ENCODE measurements around the gene HAUS7. TPM values are rescaled to one million over a fixed set of nuclear protein-coding genes. Genes with fewer than 3 reads are reported as not detected.
A peak's percentile ranks its signal among the peaks of the same experiment; 100 is the strongest.

HAUS7 gene
- polyA plus RNA-seq, 1 donor: 25.0 TPM

DNA sequence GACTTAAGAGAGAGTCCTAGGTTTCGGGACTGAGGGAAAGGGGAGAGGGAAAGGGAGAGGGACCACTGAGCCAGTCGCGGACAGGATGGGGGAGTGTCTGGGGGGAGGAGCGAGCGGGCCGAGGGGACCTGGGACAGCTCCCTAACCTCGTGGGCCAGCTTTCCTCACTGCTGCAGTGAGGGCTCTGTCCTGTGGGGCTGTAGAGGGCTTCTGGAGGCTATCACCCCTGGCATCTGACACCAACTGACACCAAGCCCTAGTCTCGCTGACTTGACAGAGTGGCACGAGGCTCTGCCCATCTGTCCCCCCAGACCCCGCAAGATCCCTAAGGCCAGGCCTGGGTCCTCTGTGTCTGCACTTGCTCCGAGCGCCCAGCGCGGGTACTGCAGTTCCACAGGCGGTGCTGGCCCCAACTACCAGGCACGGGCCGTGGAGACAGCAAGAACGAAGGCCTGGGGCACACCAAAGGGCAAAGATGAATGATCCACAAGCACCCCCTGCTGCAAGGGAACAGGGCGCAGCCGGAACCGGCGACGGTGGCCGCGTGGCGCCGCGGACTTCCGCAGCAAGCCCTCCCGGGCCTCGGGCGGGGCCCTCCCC lies 465 bp downstream of the HAUS7 start:
- H3K27me3 ChIP-seq (ENCODE audit: control insufficient read depth, insufficient read depth, low read length): no peaks in the 10 kb centered on the region
- no peak for DNase-seq
- H3K4me3 ChIP-seq (ENCODE audit: low read length): peak overlapping the region; percentile 59
- no peaks in the 10 kb centered on the region for H3K9me3 ChIP-seq (ENCODE audit: control insufficient read depth, low read depth, low read length)
- H3K36me3 ChIP-seq (ENCODE audit: control insufficient read depth, insufficient read depth, low read length): no peaks in the 10 kb centered on the region
- H3K4me1 ChIP-seq (ENCODE audit: control insufficient read depth, insufficient read depth, low read length): peaks cover 13% of the 10 kb centered on the region
- no CpG with 5 or more reads among the region's 32 CpGs for WGBS (ENCODE audit: insufficient coverage, low lambda C conversion rate)
- peak overlapping the region; percentile 29 for H3K27ac ChIP-seq (ENCODE audit: low read length)

DNA sequence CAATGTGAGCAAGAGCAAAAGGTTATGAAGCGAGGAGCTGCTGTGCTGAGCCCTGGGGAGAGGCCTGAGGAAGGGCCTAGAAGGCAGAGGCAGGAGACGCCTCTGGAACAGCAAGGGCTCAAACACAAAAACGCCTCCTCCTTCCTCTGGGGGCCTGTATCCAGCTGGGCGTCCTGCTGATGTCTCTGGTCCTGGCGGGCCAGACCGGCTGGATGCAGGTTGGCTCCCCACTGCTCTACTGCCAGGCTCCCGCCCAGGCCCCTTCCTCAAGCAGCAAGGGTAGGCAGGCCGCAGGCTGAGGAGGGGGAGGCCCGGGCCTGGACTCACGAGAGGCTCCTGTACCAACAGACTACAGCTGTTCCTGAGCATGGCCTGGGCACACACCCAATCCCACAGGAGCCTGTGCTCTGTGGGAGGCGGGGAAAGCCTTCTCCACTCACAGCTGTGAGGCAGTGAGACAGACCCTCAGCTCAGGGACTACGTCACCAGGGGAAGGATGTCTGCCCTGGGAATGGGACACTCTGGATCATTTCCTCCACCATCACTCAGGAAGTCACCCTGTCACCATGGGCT lies 2.3 kb downstream of the HAUS7 start:
- Histone ChIP-seq H3K27ac (ENCODE audit: low read length) (no peak overlapping the region), H3K4me3 (ENCODE audit: low read length) (no peak overlapping the region), H3K27me3 (ENCODE audit: control insufficient read depth, insufficient read depth, low read length) (no peaks in the 10 kb centered on the region), H3K9me3 (ENCODE audit: control insufficient read depth, low read depth, low read length) (no peaks in the 10 kb centered on the region), H3K4me1 (ENCODE audit: control insufficient read depth, insufficient read depth, low read length) (peaks cover 12% of the 10 kb centered on the region), H3K36me3 (ENCODE audit: control insufficient read depth, insufficient read depth, low read length) (peaks cover 9% of the 10 kb centered on the region)
- peak in 1 of 2 donors; percentile 18 for DNase-seq
- no CpG with 5 or more reads among the region's 12 CpGs for WGBS (ENCODE audit: insufficient coverage, low lambda C conversion rate)

DNA sequence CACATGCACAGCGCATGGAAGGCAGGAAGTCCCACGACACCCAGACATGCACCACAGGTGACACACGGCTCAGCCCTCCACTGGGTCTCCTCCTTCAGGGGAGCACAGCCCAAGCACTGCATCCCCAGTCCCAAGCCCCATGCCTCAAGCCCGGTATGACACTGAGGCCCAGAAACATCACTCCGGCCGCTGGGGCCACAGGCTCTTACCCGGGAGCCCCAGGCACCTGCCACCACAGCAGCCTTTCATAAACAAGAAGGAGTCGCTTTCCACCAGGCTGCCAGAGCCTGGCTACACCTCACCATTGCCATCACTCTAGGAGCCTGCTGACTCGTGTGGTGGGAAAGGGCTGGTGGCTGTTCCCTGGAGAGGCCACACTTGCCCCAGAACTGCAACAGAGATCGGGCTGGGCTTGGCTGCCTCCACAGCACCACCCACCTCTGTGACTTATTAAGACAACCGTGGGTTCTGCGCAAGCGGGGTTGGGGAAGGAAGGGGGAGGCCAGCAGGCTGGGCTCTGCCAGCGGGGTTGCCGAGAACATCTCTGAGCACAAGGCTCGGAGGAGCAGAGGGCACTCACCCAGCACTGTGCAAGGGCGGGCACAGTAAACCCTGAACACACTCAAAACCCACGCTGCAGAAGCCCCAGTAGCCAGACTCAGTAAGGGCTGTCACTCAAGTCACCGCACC lies 4.5 kb downstream of the HAUS7 start:
- no peaks in the 10 kb centered on the region for H3K9me3 ChIP-seq (ENCODE audit: control insufficient read depth, low read depth, low read length)
- no CpG with 5 or more reads among the region's 19 CpGs for WGBS (ENCODE audit: insufficient coverage, low lambda C conversion rate)

DNA sequence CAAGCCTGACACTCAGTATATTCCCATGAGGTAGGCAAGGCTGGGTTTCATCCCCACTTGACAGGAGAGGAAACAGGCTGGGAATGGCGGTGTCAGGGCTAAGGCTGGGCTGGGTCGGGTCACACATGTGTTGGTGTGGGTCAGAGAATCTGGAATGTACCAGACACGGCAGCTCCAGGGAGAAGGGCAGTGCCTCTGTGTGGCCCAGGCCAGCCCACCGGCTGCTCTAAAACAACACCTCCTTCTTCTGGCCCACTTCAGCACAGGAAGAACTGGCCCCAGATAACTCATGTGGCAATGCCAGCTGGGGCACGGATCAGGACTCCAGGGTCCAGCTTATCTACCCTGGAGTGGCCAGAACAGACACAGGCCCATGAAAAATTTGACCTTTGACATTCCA lies 6.3 kb downstream of the HAUS7 start:
- Histone ChIP-seq H3K27me3 (ENCODE audit: control insufficient read depth, insufficient read depth, low read length) (no peaks in the 10 kb centered on the region), H3K9me3 (ENCODE audit: control insufficient read depth, low read depth, low read length) (no peaks in the 10 kb centered on the region), H3K27ac (ENCODE audit: low read length) (no peak overlapping the region), H3K36me3 (ENCODE audit: control insufficient read depth, insufficient read depth, low read length) (peaks cover 18% of the 10 kb centered on the region), H3K4me1 (ENCODE audit: control insufficient read depth, insufficient read depth, low read length) (no peaks in the 10 kb centered on the region), H3K4me3 (ENCODE audit: low read length) (no peak overlapping the region)
- no peak for DNase-seq
- WGBS (ENCODE audit: insufficient coverage, low lambda C conversion rate): no CpG with 5 or more reads among the region's 5 CpGs

More for the DNA sequence above, 4.5 kb downstream of the HAUS7 start:
- no peak for DNase-seq
- H3K4me1 ChIP-seq (ENCODE audit: control insufficient read depth, insufficient read depth, low read length): peaks cover 4% of the 10 kb centered on the region
- no peak overlapping the region for H3K27ac ChIP-seq (ENCODE audit: low read length)
- no peak overlapping the region for H3K4me3 ChIP-seq (ENCODE audit: low read length)
- H3K36me3 ChIP-seq (ENCODE audit: control insufficient read depth, insufficient read depth, low read length): peaks cover 14% of the 10 kb centered on the region
- no peaks in the 10 kb centered on the region for H3K27me3 ChIP-seq (ENCODE audit: control insufficient read depth, insufficient read depth, low read length)

DNA sequence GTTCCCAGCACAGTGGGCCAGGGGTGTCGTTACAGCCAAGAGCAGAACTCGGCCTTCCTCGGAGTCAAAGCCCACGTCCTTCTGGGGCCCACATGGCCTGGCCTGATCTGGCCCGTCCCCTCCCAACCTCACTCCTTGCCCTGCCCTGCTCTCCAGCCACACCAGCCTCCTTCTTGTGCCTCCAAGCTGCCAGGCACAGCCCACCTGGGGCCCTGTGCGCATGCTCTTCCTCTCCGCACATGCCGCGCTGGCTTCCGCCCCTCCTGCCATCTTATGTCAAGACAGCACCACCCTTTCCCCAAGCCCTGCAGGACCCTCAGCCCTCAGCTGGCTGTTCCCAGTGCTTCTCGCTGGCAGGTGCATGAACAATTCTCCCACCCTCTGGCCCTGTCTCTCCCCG lies 6.8 kb downstream of the HAUS7 start:
- Histone ChIP-seq H3K27me3 (ENCODE audit: control insufficient read depth, insufficient read depth, low read length) (no peaks in the 10 kb centered on the region), H3K27ac (ENCODE audit: low read length) (no peak overlapping the region), H3K4me3 (ENCODE audit: low read length) (no peak overlapping the region), H3K4me1 (ENCODE audit: control insufficient read depth, insufficient read depth, low read length) (no peaks in the 10 kb centered on the region), H3K36me3 (ENCODE audit: control insufficient read depth, insufficient read depth, low read length) (peaks cover 18% of the 10 kb centered on the region), H3K9me3 (ENCODE audit: control insufficient read depth, low read depth, low read length) (no peaks in the 10 kb centered on the region)
- DNase-seq: no peak
- WGBS (ENCODE audit: insufficient coverage, low lambda C conversion rate): no CpG with 5 or more reads among the region's 12 CpGs

DNA sequence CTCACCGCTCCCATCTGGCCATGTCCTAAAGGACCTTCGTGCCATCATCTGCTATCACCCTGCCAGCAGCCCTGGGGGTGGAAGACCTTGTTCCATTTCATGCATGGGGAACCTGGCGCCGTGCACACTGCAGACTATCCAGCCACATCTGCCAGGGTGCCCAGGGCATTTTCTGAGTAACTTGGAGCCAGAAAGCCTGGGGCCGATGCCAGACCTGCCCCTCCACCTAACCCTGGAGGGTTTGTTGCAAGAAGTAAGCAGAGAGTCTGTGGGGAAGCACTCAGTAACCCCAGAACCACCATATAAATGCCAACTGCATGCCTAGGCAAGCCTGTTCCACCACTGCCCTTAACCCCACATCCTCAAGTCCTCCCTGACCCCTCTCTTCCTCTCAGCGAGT lies 7.3 kb downstream of the HAUS7 start:
- no CpG with 5 or more reads among the region's 6 CpGs for whole genome bisulfite sequencing (ENCODE audit: insufficient coverage, low lambda C conversion rate)
- no peaks in the 10 kb centered on the region for H3K27me3 ChIP-seq (ENCODE audit: control insufficient read depth, insufficient read depth, low read length)
- H3K36me3 ChIP-seq (ENCODE audit: control insufficient read depth, insufficient read depth, low read length): peaks cover 18% of the 10 kb centered on the region
- no peak overlapping the region for H3K4me3 ChIP-seq (ENCODE audit: low read length)
- H3K4me1 ChIP-seq (ENCODE audit: control insufficient read depth, insufficient read depth, low read length): no peaks in the 10 kb centered on the region
- no peak overlapping the region for H3K27ac ChIP-seq (ENCODE audit: low read length)
- H3K9me3 ChIP-seq (ENCODE audit: control insufficient read depth, low read depth, low read length): no peaks in the 10 kb centered on the region
- DNase-seq: no peak

DNA sequence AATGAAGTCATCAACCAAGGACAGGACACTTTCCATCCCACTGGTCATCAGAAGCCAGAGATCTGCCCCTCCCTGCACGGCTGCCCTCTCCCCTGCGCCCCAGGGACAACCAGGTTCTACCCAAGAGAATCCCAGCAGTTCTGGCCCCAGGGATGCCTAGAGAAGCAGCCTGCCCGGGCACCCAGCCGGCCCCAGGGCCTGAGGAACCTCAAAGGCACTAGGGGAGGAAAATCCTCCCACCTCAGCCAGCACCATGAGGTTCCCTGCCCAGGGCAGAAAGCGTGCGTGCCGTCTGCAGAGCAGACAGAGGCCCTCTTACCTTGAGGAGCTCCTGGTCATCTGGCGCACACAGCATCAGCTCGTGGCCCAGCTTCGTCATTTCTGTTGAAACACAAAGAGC lies 8.1 kb downstream of the HAUS7 start:
- Histone ChIP-seq H3K4me3 (ENCODE audit: low read length) (no peak overlapping the region), H3K4me1 (ENCODE audit: control insufficient read depth, insufficient read depth, low read length) (no peaks in the 10 kb centered on the region), H3K9me3 (ENCODE audit: control insufficient read depth, low read depth, low read length) (no peaks in the 10 kb centered on the region), H3K27me3 (ENCODE audit: control insufficient read depth, insufficient read depth, low read length) (no peaks in the 10 kb centered on the region), H3K36me3 (ENCODE audit: control insufficient read depth, insufficient read depth, low read length) (peaks cover 18% of the 10 kb centered on the region), H3K27ac (ENCODE audit: low read length) (no peak overlapping the region)
- no CpG with 5 or more reads among the region's 10 CpGs for WGBS (ENCODE audit: insufficient coverage, low lambda C conversion rate)
- no peak for DNase-seq

DNA sequence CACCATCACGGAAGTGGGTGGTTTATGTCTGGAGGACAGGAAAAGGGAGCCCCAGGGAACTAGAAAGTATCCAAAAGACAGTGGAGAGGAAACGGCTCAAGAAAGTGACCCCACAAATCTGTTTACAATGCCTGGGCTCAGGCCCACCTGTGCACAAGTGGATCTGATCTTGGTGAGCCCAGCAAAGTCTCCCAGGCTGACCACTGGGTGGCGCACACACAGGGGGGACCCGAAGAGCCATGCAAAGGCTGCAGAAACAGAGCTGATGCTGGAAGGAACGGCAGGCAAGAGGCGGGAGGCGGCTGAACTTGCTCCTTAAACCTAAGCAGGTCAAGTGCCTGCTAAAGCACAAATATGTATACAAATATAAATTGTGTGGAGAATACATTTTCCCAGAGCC lies 9.6 kb downstream of the HAUS7 start:
- Histone ChIP-seq H3K4me3 (ENCODE audit: low read length) (no peak overlapping the region), H3K4me1 (ENCODE audit: control insufficient read depth, insufficient read depth, low read length) (no peaks in the 10 kb centered on the region), H3K36me3 (ENCODE audit: control insufficient read depth, insufficient read depth, low read length) (peaks cover 19% of the 10 kb centered on the region), H3K27me3 (ENCODE audit: control insufficient read depth, insufficient read depth, low read length) (no peaks in the 10 kb centered on the region), H3K9me3 (ENCODE audit: control insufficient read depth, low read depth, low read length) (no peaks in the 10 kb centered on the region), H3K27ac (ENCODE audit: low read length) (no peak overlapping the region)
- no CpG with 5 or more reads among the region's 7 CpGs for WGBS (ENCODE audit: insufficient coverage, low lambda C conversion rate)
- DNase-seq: no peak

DNA sequence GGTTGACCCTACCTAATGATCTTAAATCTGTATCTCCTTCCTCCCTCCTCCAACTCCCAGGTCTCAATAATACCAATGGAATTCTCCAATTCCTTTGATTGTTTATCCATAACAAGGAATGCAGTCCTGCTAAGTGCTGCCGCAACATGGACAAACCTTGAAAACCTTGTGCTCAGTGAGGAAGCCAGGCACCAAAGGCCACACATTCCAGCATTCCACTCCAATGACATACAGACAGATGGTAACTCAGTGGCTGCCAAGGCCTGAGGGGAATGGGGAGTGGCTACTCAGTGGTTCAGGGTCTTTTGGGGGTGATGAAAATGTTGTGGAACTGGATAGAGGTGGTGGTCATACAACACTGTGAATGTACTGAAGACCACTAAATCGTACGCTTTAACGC lies 10.4 kb downstream of the HAUS7 start:
- WGBS (ENCODE audit: insufficient coverage, low lambda C conversion rate): no CpG with 5 or more reads among the region's 4 CpGs
- no peaks in the 10 kb centered on the region for H3K4me1 ChIP-seq (ENCODE audit: control insufficient read depth, insufficient read depth, low read length)
- no peak overlapping the region for H3K4me3 ChIP-seq (ENCODE audit: low read length)
- no peak for DNase-seq
- peaks cover 20% of the 10 kb centered on the region for H3K36me3 ChIP-seq (ENCODE audit: control insufficient read depth, insufficient read depth, low read length)
- H3K9me3 ChIP-seq (ENCODE audit: control insufficient read depth, low read depth, low read length): no peaks in the 10 kb centered on the region
- no peak overlapping the region for H3K27ac ChIP-seq (ENCODE audit: low read length)
- no peaks in the 10 kb centered on the region for H3K27me3 ChIP-seq (ENCODE audit: control insufficient read depth, insufficient read depth, low read length)

DNA sequence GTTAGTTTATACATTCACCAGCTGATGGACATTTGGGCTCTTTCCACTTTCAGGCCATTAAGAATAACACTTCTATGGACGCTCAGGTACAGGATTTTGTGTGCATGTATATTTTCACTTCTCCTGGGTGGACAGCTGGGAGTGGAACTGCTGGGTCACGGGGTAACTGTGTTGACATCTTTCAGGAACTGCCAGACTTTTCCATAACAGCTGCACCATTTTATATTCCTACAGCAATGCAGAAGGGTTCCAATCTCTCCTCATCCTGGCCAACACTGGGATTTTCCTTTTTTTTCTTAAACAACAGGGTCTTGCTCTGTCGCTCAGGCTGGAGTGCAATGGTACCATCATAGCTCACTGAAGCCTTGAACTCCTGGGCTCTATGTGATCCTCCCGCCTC lies 11.9 kb downstream of the HAUS7 start:
- H3K36me3 ChIP-seq (ENCODE audit: control insufficient read depth, insufficient read depth, low read length): peaks cover 15% of the 10 kb centered on the region
- no peaks in the 10 kb centered on the region for H3K4me1 ChIP-seq (ENCODE audit: control insufficient read depth, insufficient read depth, low read length)
- H3K27me3 ChIP-seq (ENCODE audit: control insufficient read depth, insufficient read depth, low read length): no peaks in the 10 kb centered on the region
- H3K27ac ChIP-seq (ENCODE audit: low read length): no peak overlapping the region
- DNase-seq: no peak
- H3K9me3 ChIP-seq (ENCODE audit: control insufficient read depth, low read depth, low read length): no peaks in the 10 kb centered on the region
- no peak overlapping the region for H3K4me3 ChIP-seq (ENCODE audit: low read length)
- no CpG with 5 or more reads among the region's 4 CpGs for WGBS (ENCODE audit: insufficient coverage, low lambda C conversion rate)
